ENCODE data around the gene PCCA. TPM values are rescaled to one million over a fixed set of nuclear protein-coding genes. Genes with fewer than 3 reads are reported as not detected.

The PCCA gene
- total and polyA plus RNA-seq, 2 of the 13 experiments (the other 11 are each of a cell fraction or from before 2014, with no cell fraction given): 15.0 to 32.2 TPM

- TF ChIP-seq ZNF496 (CRISPR knock-in tag; IDR thresholded peaks at IDR 0.05; ENCODE audit: insufficient replicate concordance) (no peak), SYNCRIP (IDR thresholded peaks at IDR 0.05; ENCODE audit: insufficient read depth, low read depth, low read length) (no peak), PRDM10 (CRISPR knock-in tag; IDR thresholded peaks at IDR 0.05; ENCODE audit: low read depth) (no peak), HNRNPK (IDR thresholded peaks at IDR 0.05; ENCODE audit: low read depth, low read length, poor library complexity, severe bottlenecking) (no peak), HMGXB3 (CRISPR knock-in tag; IDR thresholded peaks at IDR 0.05; ENCODE audit: borderline replicate concordance) (no peak), CCDC6 (CRISPR knock-in tag; IDR thresholded peaks at IDR 0.05) (no peak), CREB3 (CRISPR knock-in tag; IDR thresholded peaks at IDR 0.05) (no peak), HNRNPLL (IDR thresholded peaks at IDR 0.05; ENCODE audit: low read depth, low read length, poor library complexity, severe bottlenecking) (no peak), ZNF577 (CRISPR knock-in tag; IDR thresholded peaks at IDR 0.05; ENCODE audit: borderline replicate concordance, low read depth) (no peak), ZNF24 (IDR thresholded peaks at IDR 0.05) (no peak), ZNF652 (CRISPR knock-in tag; IDR thresholded peaks at IDR 0.05; ENCODE audit: borderline replicate concordance, low read depth) (peak; percentile 24; the same call in 1 of the 2 replicates), ZSCAN9 (CRISPR knock-in tag; IDR thresholded peaks at IDR 0.05; ENCODE audit: borderline replicate concordance) (peak; percentile 65; the same call in 1 of the 2 replicates), SUZ12 (IDR thresholded peaks at IDR 0.05; ENCODE audit: low read depth, low read length) (no peak), RXRB (CRISPR knock-in tag; IDR thresholded peaks at IDR 0.05; ENCODE audit: borderline replicate concordance) (peak; percentile 86), KDM6A (CRISPR knock-in tag; IDR thresholded peaks at IDR 0.05; ENCODE audit: low read depth) (no peak), ATRX (CRISPR knock-in tag; IDR thresholded peaks at IDR 0.05; ENCODE audit: borderline replicate concordance) (no peak), ZNF256 (CRISPR knock-in tag; conservative IDR thresholded peaks at IDR 0.05) (no peak), RBFOX2 (IDR thresholded peaks at IDR 0.05; ENCODE audit: low read depth, low read length) (no peak), HMG20B (CRISPR knock-in tag; conservative IDR thresholded peaks at IDR 0.05) (peak; percentile 82), ZNF354B (CRISPR knock-in tag; IDR thresholded peaks at IDR 0.05) (no peak)
Measured at GRCh38 chr13:100314132-100314910, 225.4 kb downstream of the PCCA start (continued).
